Body of pancreas (tissue), 4 donors: ENCODE measurements around the gene PLPPR3. TPM values are rescaled to one million over a fixed set of nuclear protein-coding genes. Genes with fewer than 3 reads are reported as not detected.
"Not testable (repeated sequence)": the region's sequence is repeated elsewhere in the genome, so short reads cannot be mapped to it uniquely, and the experiment has no call there.

ENCODE experiments used
- ATAC-seq: fragments of 150-250 bp; one replicate; pipeline ENCODE4 v1.9.1; 2016
- DNase-seq, 4 donors: peaks; one replicate each; pipeline ENCODE4 v3.0.0-alpha.2; 2019
- H3K27ac ChIP-seq, 4 donors: fragments of 200-600 bp; sonication (generic); 1 replicate in 3 of 4; 2 replicates in 1 of 4; pipeline versions ENCODE4 v1.5.1 to v1.6.1; 2016 to 2019; ENCODE audit warnings: mild to moderate bottlenecking in 1 of 4, mixed read lengths in 1 of 4, moderate library complexity in 1 of 4
- H3K27me3 ChIP-seq, 2 donors: fragments of 200-600 bp; sonication (generic); one replicate each; pipeline ENCODE4 v1.6.0; 2016; ENCODE audit warnings: mild to moderate bottlenecking in 1 of 2
- H3K36me3 ChIP-seq, 2 donors: fragments of 200-600 bp; sonication (generic); replicated peaks in 1 of 2; 2 replicates each; pipeline ENCODE4 v1.5.1; 2016; ENCODE audit warnings: low read depth in 2 of 2; ENCODE audit not compliant: insufficient read depth in 1 of 2
- H3K4me1 ChIP-seq: fragments of 200-600 bp; sonication (generic); one replicate; pipeline ENCODE4 v1.6.0; 2016
- H3K4me3 ChIP-seq, 2 donors: fragments of 200-600 bp; sonication (generic); 1 replicate in 1 of 2; 2 replicates in 1 of 2; pipeline ENCODE4 v1.5.1; 2016 to 2019
- H3K9me3 ChIP-seq, 3 donors: fragments of 200-600 bp; sonication (generic); 1 replicate in 2 of 3; 2 replicates in 1 of 3; pipeline ENCODE4 v1.5.1; 2016
- POLR2A ChIP-seq, 3 donors: fragments of 450-650 bp; IDR thresholded peaks; one replicate each; pipeline ENCODE4 v1.6.1; 2016; ENCODE audit warnings: antibody characterized with exemption in 3 of 3, mild to moderate bottlenecking in 2 of 3
- WGBS, 2 donors: methylation state at CpG; one replicate each; pipeline ENCODE4 v1.1.5; 2017; 5-methylcytosine and 5-hydroxymethylcytosine counted together
- intact Hi-C: fragments of 100-400 bp; cut with DNase I; formaldehyde crosslinking; loops from one replicate; pipeline ENCODE4 v1.15.1; 2023
- total RNA-seq, 2 donors: library from RNA; depleted of rRNA; stranded (reverse); fragments of >200 nt; gene quantifications; one replicate each; pipeline ENCODE4 v1.1.0, GENCODE V29; 2016
- TF ChIP-seq, protein P1 (sequence below), 7 experiments: fragments of 450-650 bp in 4 of 7; fragments of 200-600 bp in 3 of 7; sonication (generic) in 3 of 7; IDR thresholded peaks; one replicate each; pipeline ENCODE4 v1.5.1; 2016 to 2019; ENCODE audit warnings: antibody characterized with exemption in 7 of 7

The PLPPR3 gene
- total RNA-seq, 2 donors from 2014 or later, result not detected

DNA sequence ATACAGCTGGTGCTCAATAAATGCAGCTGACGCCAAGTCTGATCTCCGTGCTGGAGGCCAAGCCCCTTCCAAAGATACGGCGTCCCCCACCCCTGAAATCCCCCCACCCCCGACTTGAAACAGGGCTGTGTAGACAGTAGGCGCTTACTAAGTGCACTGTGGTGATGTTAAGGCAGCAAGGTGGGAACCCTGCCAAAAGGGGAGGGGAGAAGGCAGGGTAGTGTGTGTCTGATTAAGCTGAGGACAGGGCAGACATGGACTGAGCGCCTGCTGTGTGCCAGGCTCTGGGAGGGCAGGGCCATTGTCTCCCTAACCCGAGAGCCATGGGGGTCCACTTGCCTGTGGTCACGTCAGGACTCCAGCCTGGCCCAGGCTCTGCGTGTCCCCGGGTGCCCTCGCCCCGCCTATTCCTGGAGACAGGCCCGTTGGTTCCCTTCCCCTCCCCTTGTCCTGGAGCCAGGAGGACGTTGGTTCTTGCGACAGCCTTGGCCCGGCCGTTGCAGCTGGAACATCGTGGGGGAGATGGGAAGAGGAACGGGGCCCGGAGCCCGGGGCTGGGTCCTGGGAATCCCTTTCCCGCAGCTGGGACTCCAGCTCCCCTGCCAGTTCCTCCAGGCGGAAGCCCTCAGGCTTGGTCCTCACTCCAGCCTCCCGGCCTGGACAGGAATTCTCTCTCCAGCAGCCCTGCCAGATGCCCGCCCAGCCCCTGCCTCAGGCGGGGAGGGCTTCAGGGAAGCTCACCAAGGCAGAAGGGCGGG lies 28.6 kb upstream of the PLPPR3 start:
- H3K27me3 ChIP-seq, result peaks cover 0 to 6% of the 10 kb centered on the region in 2 donors
- peak overlapping the region; percentile 33 to 88 (median 72) for H3K27ac ChIP-seq
- DNase-seq (peak; percentile 89 to 93 (median 91)), ATAC-seq (peak; percentile 95)
- no peak overlapping the region for H3K4me3 ChIP-seq
- H3K36me3 ChIP-seq, result no peaks in the 10 kb centered on the region
- peaks cover 12% of the 10 kb centered on the region for H3K4me1 ChIP-seq
- H3K9me3 ChIP-seq, result no peaks in the 10 kb centered on the region
- TF ChIP-seq POLR2A (IDR thresholded peaks at IDR 0.05), result peak in 2 of 3 donors; percentile 39 to 51
- TF ChIP-seq, protein P1, sequence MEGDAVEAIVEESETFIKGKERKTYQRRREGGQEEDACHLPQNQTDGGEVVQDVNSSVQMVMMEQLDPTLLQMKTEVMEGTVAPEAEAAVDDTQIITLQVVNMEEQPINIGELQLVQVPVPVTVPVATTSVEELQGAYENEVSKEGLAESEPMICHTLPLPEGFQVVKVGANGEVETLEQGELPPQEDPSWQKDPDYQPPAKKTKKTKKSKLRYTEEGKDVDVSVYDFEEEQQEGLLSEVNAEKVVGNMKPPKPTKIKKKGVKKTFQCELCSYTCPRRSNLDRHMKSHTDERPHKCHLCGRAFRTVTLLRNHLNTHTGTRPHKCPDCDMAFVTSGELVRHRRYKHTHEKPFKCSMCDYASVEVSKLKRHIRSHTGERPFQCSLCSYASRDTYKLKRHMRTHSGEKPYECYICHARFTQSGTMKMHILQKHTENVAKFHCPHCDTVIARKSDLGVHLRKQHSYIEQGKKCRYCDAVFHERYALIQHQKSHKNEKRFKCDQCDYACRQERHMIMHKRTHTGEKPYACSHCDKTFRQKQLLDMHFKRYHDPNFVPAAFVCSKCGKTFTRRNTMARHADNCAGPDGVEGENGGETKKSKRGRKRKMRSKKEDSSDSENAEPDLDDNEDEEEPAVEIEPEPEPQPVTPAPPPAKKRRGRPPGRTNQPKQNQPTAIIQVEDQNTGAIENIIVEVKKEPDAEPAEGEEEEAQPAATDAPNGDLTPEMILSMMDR (IDR thresholded peaks at IDR 0.05), result no peak
- WGBS, 2 donors, result 15% methylated on average over 27 of the region's 28 CpGs; no CpG with 5 or more reads in 1 of the 2 donors
- intact Hi-C loops, result no loop called here

DNA sequence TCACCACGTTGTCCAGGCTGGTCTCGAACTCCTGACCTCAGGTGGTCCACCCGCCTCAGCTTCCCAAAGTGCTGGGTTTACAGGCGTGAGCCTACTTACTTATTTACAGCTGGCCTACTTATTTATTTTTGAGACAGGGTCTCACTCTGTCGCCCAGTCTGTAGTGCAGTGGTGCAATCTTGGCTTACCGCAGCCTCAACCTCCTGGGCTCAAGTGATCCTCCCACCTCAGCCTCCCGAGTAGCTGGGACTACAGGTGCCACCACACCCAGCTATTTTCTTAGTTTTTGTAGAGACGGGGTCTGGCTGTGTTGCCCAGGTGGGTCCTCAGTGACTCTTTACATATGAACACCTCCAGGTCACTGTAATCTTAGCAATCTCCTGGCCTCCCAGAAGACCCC lies 27.4 kb upstream of the PLPPR3 start:
- peak in 1 of 4 donors; percentile 7 for DNase-seq
- intact Hi-C loops, H3K27me3 ChIP-seq, H3K9me3 ChIP-seq, ATAC-seq, H3K27ac ChIP-seq, H3K4me3 ChIP-seq, H3K36me3 ChIP-seq: not testable (repeated sequence)
- H3K4me1 ChIP-seq, result peaks cover 12% of the 10 kb centered on the region
- WGBS, 2 donors, result 71 to 79% methylated on average over 8 of the region's 8 CpGs

DNA sequence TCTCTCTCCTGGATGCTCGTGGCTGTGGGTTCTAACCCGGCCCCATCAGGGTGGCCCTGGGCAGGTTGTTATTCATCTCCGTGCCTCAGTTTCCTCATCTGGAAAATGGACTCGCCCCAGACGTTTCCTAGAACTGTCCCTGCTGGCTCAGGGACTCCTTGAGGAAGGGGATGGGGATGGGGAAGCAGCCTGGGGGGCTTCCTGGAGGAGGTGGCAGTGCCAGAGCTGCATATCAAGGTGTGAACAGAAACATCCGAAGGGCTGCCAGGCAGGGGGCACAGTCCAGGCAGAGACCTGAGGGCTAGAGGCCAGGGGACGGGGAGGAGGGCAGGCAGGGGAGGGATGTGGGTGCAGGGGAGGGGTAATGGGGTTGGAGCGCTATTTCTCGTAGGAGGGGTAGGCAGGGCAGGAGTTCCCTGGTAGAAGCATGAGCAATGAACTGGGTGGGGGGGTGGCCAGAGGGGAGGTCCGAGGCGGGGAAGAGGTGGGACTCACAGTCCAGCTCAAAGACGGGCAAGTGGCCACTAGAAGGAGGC lies 26.7 kb upstream of the PLPPR3 start:
- H3K4me3 ChIP-seq, result no peak overlapping the region
- WGBS, 2 donors, result 27 to 47% methylated on average over 7 to 12 of the region's 12 CpGs
- H3K4me1 ChIP-seq, result peaks cover 18% of the 10 kb centered on the region
- H3K36me3 ChIP-seq, result no peaks in the 10 kb centered on the region
- no peak overlapping the region for H3K27ac ChIP-seq
- TF ChIP-seq, protein P1 (IDR thresholded peaks at IDR 0.05), result no peak
- no peak for TF ChIP-seq POLR2A (IDR thresholded peaks at IDR 0.05)
- DNase-seq (no peak), ATAC-seq (no peak)
- intact Hi-C loops, result no loop called here
- no peaks in the 10 kb centered on the region for H3K9me3 ChIP-seq
- H3K27me3 ChIP-seq, result peaks cover 0 to 11% of the 10 kb centered on the region in 2 donors

DNA sequence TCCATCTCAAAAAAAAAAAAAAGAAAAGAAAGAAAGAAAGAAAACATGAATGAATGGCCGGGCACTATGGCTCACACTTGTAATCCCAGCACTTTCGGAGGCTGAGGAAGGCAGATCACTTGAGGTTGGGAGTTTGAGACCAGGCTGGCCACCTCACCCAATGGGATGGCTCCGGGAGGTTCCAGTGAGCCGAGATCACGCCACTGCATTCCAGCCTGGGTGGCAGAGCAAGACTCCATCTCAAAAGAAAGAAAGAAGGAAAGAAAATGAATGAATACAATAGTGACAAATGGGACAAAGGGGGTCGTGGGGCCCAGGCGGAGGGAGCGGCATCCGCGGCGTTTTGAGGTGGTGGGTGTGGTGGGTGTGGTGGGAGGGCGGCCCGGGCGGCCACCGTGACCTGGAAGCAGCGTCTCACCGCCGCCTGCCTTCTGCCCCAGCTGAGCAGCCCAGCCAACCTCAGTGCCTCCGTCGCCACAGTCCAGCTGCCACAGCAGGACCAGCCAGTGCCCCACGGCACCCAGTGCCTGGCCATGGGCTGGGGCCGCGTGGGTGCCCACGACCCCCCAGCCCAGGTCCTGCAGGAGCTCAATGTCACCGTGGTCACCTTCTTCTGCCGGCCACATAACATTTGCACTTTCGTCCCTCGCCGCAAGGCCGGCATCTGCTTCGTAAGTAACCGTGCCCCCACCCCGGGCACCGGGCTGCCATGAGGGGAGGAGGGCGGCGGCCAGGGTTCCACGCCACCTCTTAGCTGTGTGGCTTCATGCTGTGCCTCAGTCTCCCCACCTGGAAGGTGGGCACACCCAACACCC lies 24.2 kb upstream of the PLPPR3 start:
- Histone ChIP-seq H3K36me3 (no peaks in the 10 kb centered on the region), H3K9me3 (no peaks in the 10 kb centered on the region), H3K27me3 (peaks cover 0 to 19% of the 10 kb centered on the region in 2 donors), H3K27ac (no peak overlapping the region), H3K4me3 (no peak overlapping the region), H3K4me1 (peaks cover 18% of the 10 kb centered on the region)
- 49 to 54% methylated on average over 13 to 31 of the region's 37 CpGs for WGBS, 2 donors
- intact Hi-C loops, result no loop called here
- TF ChIP-seq, protein P1 (IDR thresholded peaks at IDR 0.05), result no peak
- no peak for TF ChIP-seq POLR2A (IDR thresholded peaks at IDR 0.05)
- no peak for DNase-seq
- ATAC-seq, result no peak

DNA sequence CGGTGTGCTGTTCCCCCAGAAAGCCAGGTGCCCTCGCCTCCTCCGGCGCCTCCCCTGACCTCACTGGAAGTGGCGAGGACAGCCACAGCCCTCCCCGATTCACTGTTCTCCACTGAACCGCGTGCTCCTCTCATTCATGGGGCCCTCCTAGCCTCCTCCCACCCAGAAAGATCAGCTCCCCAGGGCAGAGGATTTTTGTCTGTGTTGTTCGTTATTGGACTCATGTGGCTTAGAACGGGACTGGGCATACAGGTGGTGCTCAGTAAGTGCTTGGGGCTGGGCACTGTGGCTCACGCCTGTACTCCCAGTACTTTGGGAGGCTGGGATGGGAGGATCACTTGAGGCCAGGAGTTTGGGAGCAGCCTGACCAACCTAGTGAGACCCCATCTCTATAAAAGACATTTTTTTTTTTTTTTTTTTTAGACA lies 22.8 kb upstream of the PLPPR3 start:
- Histone ChIP-seq H3K4me3 (no peak overlapping the region), H3K36me3 (no peaks in the 10 kb centered on the region), H3K27me3 (peaks cover 0 to 19% of the 10 kb centered on the region in 2 donors), H3K27ac (no peak overlapping the region), H3K4me1 (peaks cover 11% of the 10 kb centered on the region), H3K9me3 (no peaks in the 10 kb centered on the region)
- intact Hi-C loops, result no loop called here
- TF ChIP-seq, protein P1 (IDR thresholded peaks at IDR 0.05), result no peak
- TF ChIP-seq POLR2A (IDR thresholded peaks at IDR 0.05), result no peak
- no peak for DNase-seq
- 39 to 40% methylated on average over 2 to 9 of the region's 11 CpGs for WGBS, 2 donors
- no peak for ATAC-seq
